Panc1 (cell line): ENCODE data around the gene STK32C.

ENCODE experiments used
- CTCF ChIP-seq: fragments of 450-650 bp; IDR thresholded peaks from 2 replicates; pipeline ENCODE4 v1.5.1; 2017; ENCODE audit warnings: mild to moderate bottlenecking
- POLR2AphosphoS5 ChIP-seq: IDR thresholded peaks from 2 replicates; pipeline ENCODE4 v1.6.1; 2012; ENCODE audit warnings: mild to moderate bottlenecking, low read depth, low read length, moderate library complexity
- SIN3A ChIP-seq: IDR thresholded peaks from 2 replicates; pipeline ENCODE4 v1.6.1; 2012; ENCODE audit warnings: low read depth, mild to moderate bottlenecking, low read length, moderate library complexity, borderline replicate concordance; ENCODE audit not compliant: insufficient read depth

GRCh38 chr10:132336064-132336746 is 28.5 kb upstream of the STK32C start:
- TF ChIP-seq SIN3A (no peak), CTCF (no peak), POLR2AphosphoS5 (no peak)
